GM12873 (cell line): Measurements from ENCODE around the gene ANKRD40.

Experiments
- TF ChIP-seq, protein P1 (sequence below): IDR thresholded peaks from 2 replicates; pipeline ENCODE4 v1.5.1; 2012; ENCODE audit warnings: low read depth, mild to moderate bottlenecking, moderate library complexity, low read length, control low read depth; ENCODE audit not compliant: insufficient read depth; ENCODE audit errors: missing control alignments

Gene ANKRD40

DNA sequence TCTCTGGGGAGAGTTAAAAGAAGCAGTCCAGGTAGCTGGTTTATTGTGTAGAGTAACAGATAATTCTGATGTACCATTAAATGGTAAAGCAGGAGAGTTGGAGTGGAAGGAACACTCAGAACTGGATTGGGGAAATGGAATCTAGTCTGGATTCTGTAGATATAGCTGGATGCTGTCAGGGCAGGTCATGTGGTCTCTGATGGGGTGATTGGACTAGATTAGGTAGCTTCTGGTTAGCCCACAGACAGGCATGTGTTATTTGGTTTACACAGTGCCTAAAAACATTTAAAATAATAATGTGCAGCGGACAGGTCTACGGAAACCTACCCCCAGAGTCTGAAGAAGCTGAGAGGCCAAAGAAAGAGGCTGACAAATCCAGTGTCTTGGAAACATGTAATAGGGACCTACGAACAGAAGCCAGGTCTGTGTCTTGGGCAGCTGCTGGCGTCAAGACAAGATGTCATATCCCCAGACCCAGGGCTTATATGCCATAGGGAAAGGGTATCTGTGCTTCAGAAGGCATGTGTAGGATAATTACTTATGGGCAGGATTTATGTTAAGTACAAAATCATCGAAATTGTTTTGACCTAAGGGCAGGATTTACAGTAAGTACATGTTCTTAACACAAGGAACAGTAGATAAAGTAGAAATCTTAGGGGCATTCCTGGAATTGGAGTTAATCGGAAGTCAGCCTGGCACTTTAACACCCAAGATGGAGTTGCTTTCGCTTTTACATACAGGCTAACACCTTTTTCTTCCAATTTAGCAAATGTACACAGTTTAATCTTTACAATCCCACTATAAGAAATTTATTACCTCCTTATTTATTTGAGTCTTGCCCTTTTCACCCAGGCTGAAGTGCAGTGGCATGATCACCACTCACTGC is 24.1 kb upstream of the ANKRD40 start:
- TF ChIP-seq, protein P1, sequence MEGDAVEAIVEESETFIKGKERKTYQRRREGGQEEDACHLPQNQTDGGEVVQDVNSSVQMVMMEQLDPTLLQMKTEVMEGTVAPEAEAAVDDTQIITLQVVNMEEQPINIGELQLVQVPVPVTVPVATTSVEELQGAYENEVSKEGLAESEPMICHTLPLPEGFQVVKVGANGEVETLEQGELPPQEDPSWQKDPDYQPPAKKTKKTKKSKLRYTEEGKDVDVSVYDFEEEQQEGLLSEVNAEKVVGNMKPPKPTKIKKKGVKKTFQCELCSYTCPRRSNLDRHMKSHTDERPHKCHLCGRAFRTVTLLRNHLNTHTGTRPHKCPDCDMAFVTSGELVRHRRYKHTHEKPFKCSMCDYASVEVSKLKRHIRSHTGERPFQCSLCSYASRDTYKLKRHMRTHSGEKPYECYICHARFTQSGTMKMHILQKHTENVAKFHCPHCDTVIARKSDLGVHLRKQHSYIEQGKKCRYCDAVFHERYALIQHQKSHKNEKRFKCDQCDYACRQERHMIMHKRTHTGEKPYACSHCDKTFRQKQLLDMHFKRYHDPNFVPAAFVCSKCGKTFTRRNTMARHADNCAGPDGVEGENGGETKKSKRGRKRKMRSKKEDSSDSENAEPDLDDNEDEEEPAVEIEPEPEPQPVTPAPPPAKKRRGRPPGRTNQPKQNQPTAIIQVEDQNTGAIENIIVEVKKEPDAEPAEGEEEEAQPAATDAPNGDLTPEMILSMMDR, result no peak

DNA sequence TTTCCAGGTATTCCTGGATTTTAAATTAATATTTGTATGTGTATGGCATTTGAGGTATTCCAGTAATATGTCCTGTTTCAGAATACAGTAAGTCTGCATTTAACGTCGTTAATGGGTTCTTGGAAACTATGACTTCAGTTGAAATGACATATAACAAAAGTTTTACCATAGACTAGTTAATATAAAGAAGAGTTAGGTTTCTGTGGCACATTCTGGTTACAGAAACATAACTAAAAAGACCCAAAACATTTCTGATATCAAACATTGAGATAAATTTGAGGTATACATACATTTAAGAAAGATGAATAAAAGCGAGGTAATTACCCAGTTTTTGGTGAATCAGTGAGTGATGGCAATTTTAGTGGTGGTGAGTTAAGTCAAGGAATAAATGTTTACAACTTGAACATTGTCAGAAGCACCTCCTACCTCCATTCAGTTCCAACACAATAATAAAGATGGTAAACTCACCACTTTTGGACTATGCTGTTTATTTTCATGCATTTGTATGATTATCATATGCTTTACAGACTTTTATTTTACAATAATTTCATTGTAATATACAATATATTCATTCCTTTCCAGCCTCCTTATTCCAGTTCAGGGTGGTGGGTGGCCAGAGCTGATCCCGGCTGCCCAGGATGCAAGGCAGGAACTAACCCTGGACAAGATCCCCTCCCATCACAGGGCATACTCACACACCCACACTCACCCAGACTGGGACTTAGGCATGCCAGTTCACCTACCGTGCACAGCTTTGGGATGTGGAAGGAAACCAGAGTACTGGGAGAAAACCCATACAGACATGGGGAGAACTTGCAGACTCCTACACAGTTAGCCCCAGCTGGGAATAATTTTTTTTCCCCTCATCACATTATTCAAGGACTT is 21.4 kb upstream of the ANKRD40 start:
- TF ChIP-seq, protein P1, result no peak

- TF ChIP-seq, protein P1, result no peak
Measured at GRCh38 chr17:50728112-50728429, 20.4 kb upstream of the ANKRD40 start.

DNA sequence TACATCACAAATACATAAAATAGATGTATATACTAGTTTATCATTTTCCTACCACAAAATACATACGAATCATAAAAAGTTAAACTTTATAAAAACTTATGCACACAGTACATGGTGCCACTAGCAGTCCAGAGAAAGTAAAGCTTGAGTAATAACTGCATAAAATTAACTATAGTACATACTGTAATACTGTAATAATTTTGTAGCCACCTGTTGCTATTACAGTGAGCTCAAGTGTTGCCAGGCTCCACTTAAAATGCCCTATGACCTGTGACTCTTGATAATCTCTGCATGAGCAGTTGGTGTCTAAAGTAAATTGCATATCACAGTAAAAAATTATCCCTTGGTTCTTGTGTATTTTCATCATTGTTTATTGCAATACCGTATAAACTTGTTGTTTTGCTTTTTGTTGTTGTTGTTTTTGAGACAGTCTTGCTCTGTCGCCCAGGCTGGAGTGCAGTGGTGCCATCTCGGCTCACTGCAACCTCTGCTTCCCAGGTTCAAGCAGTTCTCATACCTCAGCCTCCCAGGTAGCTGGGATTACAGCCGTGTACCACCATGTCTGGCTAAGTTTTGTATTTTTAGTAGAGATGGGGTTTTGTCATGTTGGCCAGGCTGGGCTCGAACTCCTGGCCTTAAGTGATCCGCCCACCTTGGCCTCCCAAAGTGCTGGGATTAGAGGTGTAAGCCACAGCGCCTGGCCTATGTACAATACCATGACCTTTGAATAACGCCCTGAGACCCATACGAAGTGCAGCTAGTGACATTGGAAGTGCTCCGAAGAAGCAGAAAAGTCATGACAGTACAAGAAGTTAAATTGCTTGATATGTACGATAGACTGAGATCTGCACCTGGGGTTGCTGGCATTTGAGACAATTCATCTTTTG is 18.3 kb upstream of the ANKRD40 start:
- TF ChIP-seq, protein P1, result no peak

GRCh38 chr17:50722746-50723145 is 15.0 kb upstream of the ANKRD40 start:
- TF ChIP-seq, protein P1, result no peak

- TF ChIP-seq, protein P1, result no peak
Measured at GRCh38 chr17:50721194-50722010, 13.7 kb upstream of the ANKRD40 start.
